Nephron (organoid): Measurements from ENCODE around the gene CCDC77.

ENCODE experiments used
- H3K27ac Mint-ChIP-seq, 3 experiments: 2 replicates each; pipeline ENCODE4 v1.8.0; 2020; ENCODE audit warnings: mixed read lengths in 3 of 3, mild to moderate bottlenecking in 2 of 3, moderate library complexity in 1 of 3
- H3K27me3 Mint-ChIP-seq: 2 replicates; pipeline ENCODE4 v1.8.0; 2021; ENCODE audit warnings: low read depth, mild to moderate bottlenecking, moderate library complexity, mixed read lengths
- H3K36me3 Mint-ChIP-seq: 2 replicates; pipeline ENCODE4 v1.8.0; 2020; ENCODE audit warnings: low read depth, mixed read lengths
- H3K4me1 Mint-ChIP-seq: 2 replicates; pipeline ENCODE4 v1.8.0; 2020; ENCODE audit warnings: mixed read lengths
- H3K4me3 Mint-ChIP-seq, 3 experiments: 2 replicates each; pipeline ENCODE4 v1.8.0; 2020; ENCODE audit warnings: mild to moderate bottlenecking in 3 of 3, mixed read lengths in 3 of 3, moderate library complexity in 2 of 3
- H3K9me3 Mint-ChIP-seq: 2 replicates; pipeline ENCODE4 v1.8.0; 2020; ENCODE audit warnings: mixed read lengths
- CTCF ChIP-seq, 3 experiments: fragments of 200-600 bp; sonication (generic); IDR thresholded peaks; one replicate each; pipeline ENCODE4 v1.5.0; 2021; ENCODE audit warnings: antibody characterized with exemption in 3 of 3; ENCODE audit not compliant: unreplicated experiment in 3 of 3

The CCDC77 gene

GRCh38 chr12:462936-463705 lies 61.7 kb downstream of the CCDC77 start:
- Mint-ChIP-seq H3K27ac (no peak overlapping the region), H3K27me3 (peaks cover 64% of the 10 kb centered on the region), H3K4me3 (peak overlapping the region in 1 of 3 experiments; percentile 31), H3K36me3 (no peaks in the 10 kb centered on the region), H3K4me1 (peaks cover 59% of the 10 kb centered on the region), H3K9me3 (no peaks in the 10 kb centered on the region)
- TF ChIP-seq CTCF (IDR thresholded peaks at IDR 0.05; ENCODE audit: unreplicated experiment in 3 of 3) = no peak

GRCh38 chr12:464484-465267 lies 63.2 kb downstream of the CCDC77 start:
- Mint-ChIP-seq H3K27me3 (peaks cover 48% of the 10 kb centered on the region), H3K27ac (peak overlapping the region; percentile 26 to 38 (median 36)), H3K36me3 (no peaks in the 10 kb centered on the region), H3K4me1 (peaks cover 67% of the 10 kb centered on the region), H3K9me3 (no peaks in the 10 kb centered on the region), H3K4me3 (peak overlapping the region in 1 of 3 experiments; percentile 59)
- no peak for TF ChIP-seq CTCF (IDR thresholded peaks at IDR 0.05; ENCODE audit: unreplicated experiment in 3 of 3)

DNA sequence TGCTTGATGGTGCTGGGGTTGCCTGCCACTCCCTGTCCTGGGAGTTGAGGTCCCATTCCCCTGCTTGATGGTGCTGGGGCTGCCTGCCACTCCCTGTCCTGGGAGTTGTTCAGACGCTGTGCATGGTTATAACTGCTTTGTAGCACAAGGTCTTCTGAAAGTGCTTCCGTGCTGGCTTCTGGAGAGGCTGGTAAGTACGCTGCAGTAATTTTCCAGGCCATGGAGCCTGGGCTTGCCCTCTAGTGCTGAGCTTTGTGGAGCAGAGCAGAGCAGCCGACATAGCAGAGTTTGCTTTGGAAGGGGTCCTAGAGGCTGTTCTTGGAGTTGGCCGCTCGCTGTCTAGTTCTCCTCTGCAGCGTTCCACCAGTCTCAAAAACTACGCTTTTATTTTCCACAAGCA lies 64.6 kb downstream of the CCDC77 start:
- peaks cover 72% of the 10 kb centered on the region for H3K4me1 Mint-ChIP-seq
- H3K9me3 Mint-ChIP-seq = no peaks in the 10 kb centered on the region
- no peak for TF ChIP-seq CTCF (IDR thresholded peaks at IDR 0.05; ENCODE audit: unreplicated experiment in 3 of 3)
- peak overlapping the region in 1 of 3 experiments; percentile 37 for H3K27ac Mint-ChIP-seq
- no peaks in the 10 kb centered on the region for H3K36me3 Mint-ChIP-seq
- H3K4me3 Mint-ChIP-seq = no peak overlapping the region
- peaks cover 45% of the 10 kb centered on the region for H3K27me3 Mint-ChIP-seq

DNA sequence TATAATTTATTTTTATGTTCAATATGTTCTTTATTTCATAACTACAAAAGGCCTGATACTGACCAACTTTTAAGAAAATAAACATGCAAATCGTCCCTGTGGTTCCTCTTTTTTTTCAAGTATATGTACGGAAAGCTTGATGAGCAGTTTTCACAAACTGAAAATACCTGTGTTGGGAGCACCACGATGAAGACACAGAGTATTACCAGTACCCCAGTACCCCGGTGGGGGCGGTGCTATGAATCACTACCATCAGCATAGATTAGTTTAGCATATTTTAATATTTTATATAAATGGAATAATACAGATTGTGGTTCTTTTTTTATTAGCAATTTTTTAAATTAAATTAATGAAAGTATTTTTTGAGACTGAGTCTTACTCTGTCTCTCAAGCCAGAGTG lies 65.3 kb downstream of the CCDC77 start:
- Mint-ChIP-seq H3K27ac (no peak overlapping the region), H3K4me3 (no peak overlapping the region), H3K27me3 (peaks cover 38% of the 10 kb centered on the region), H3K4me1 (peaks cover 65% of the 10 kb centered on the region), H3K36me3 (no peaks in the 10 kb centered on the region), H3K9me3 (no peaks in the 10 kb centered on the region)
- TF ChIP-seq CTCF (IDR thresholded peaks at IDR 0.05; ENCODE audit: unreplicated experiment in 3 of 3) = no peak

GRCh38 chr12:467591-467990 lies 66.1 kb downstream of the CCDC77 start:
- Mint-ChIP-seq H3K4me3 (no peak overlapping the region), H3K27ac (no peak overlapping the region), H3K4me1 (peaks cover 57% of the 10 kb centered on the region), H3K9me3 (no peaks in the 10 kb centered on the region), H3K27me3 (peaks cover 30% of the 10 kb centered on the region), H3K36me3 (no peaks in the 10 kb centered on the region)
- TF ChIP-seq CTCF (IDR thresholded peaks at IDR 0.05; ENCODE audit: unreplicated experiment in 3 of 3) = no peak
